H1 (cell line): ENCODE results near the gene CMIP. TPM values are rescaled to one million over a fixed set of nuclear protein-coding genes. Genes with fewer than 3 reads are reported as not detected.

Experiments used
- CTCF ChIA-PET: fragments of 300-600 bp; sonication (Branson Sonifier 250); formaldehyde crosslinking; loops from one replicate; lab custom pipeline; 2021; ENCODE audit not compliant: partially characterized antibody; lab: Charles Lee
- POLR2A ChIA-PET: fragments of 300-600 bp; sonication (Branson Sonifier 250); formaldehyde crosslinking; loops from one replicate; lab custom pipeline; 2021; ENCODE audit warnings: inconsistent platforms; ENCODE audit not compliant: partially characterized antibody; lab: Charles Lee
- DNase-seq, 2 experiments: peaks; one replicate each; pipeline versions ENCODE4 v3.0.0 to v3.0.0-alpha.2; 2010 to 2022; ENCODE audit warnings: low spot score in 2 of 2, low read depth in 1 of 2, mixed read lengths in 1 of 2
- FAIRE-seq: peaks from 2 replicates; lab custom pipeline; 2011; peaks lifted over from hg19 to GRCh38; lab: Jason Lieb, UNC
- H2AFZ ChIP-seq: 2 replicates; pipeline ENCODE4 v1.8.1; 2012; ENCODE audit warnings: low read length, inconsistent platforms
- H2AK5ac ChIP-seq: 2 replicates; pipeline ENCODE4 v1.6.1; 2013; ENCODE audit warnings: low read depth, low read length
- H2BK120ac ChIP-seq: replicated peaks from 2 replicates; pipeline ENCODE3; 2013; ENCODE audit warnings: low read depth, low read length, inconsistent platforms
- H2BK12ac ChIP-seq: 2 replicates; pipeline ENCODE4 v1.6.1; 2013; ENCODE audit warnings: low read depth, low read length
- H2BK15ac ChIP-seq: 2 replicates; pipeline ENCODE4 v1.6.1; 2013; ENCODE audit warnings: low read length
- H2BK20ac ChIP-seq: 2 replicates; pipeline ENCODE4 v1.6.1; 2013; ENCODE audit warnings: low read length
- H2BK5ac ChIP-seq: 2 replicates; pipeline ENCODE4 v1.6.1; 2013; ENCODE audit warnings: low read depth, low read length
- H3K14ac ChIP-seq: 2 replicates; pipeline ENCODE4 v1.6.1; 2013; ENCODE audit warnings: inconsistent platforms; ENCODE audit not compliant: insufficient read length
- H3K18ac ChIP-seq: 2 replicates; pipeline ENCODE4 v1.6.1; 2013; ENCODE audit warnings: low read length; ENCODE audit errors: extremely low read depth
- H3K23ac ChIP-seq: 2 replicates; pipeline ENCODE4 v1.6.1; 2013; ENCODE audit warnings: inconsistent platforms; ENCODE audit not compliant: insufficient read length
- H3K23me2 ChIP-seq: 2 replicates; pipeline ENCODE4 v1.6.1; 2013; ENCODE audit warnings: low read depth, low read length
- H3K27ac ChIP-seq: 2 replicates; pipeline ENCODE4 v1.6.1; 2011; ENCODE audit warnings: low read depth, low read length, inconsistent platforms
- H3K27me3 ChIP-seq, 4 experiments: replicated peaks in 1 of 4; 1 replicate in 1 of 4; 2 replicates in 3 of 4; pipeline versions ENCODE4 v1.6.1 to v1.8.1; 2011 to 2013; ENCODE audit warnings: low read length in 3 of 4, mild to moderate bottlenecking in 3 of 4, inconsistent platforms in 2 of 4, mixed read lengths in 2 of 4, moderate library complexity in 1 of 4; ENCODE audit not compliant: control insufficient read depth in 3 of 4, insufficient read depth in 3 of 4; ENCODE audit errors: extremely low read depth in 1 of 4
- H3K36me3 ChIP-seq, 4 experiments: 2 replicates each; pipeline versions ENCODE4 v1.6.1 to v1.8.1; 2011 to 2013; ENCODE audit warnings: mild to moderate bottlenecking in 4 of 4, low read length in 3 of 4, moderate library complexity in 2 of 4, control low read depth in 1 of 4, inconsistent platforms in 1 of 4; ENCODE audit not compliant: insufficient read depth in 4 of 4, control insufficient read depth in 2 of 4
- H3K4ac ChIP-seq: replicated peaks from 2 replicates; pipeline ENCODE3; 2013; ENCODE audit warnings: low read length, low read depth, mixed read lengths, inconsistent platforms; ENCODE audit not compliant: insufficient read length
- H3K4me1 ChIP-seq, 4 experiments: replicated peaks in 1 of 4; 1 replicate in 1 of 4; 2 replicates in 3 of 4; pipeline versions ENCODE4 v1.6.1 to v1.8.1; 2011 to 2013; ENCODE audit warnings: low read length in 3 of 4, inconsistent platforms in 2 of 4, mixed read lengths in 1 of 4; ENCODE audit not compliant: insufficient read depth in 4 of 4, control insufficient read depth in 3 of 4
- H3K4me2 ChIP-seq, 2 experiments: 2 replicates each; pipeline versions ENCODE4 v1.6.1 to v1.8.1; 2011 to 2013; ENCODE audit warnings: low read depth in 2 of 2, low read length in 2 of 2, control low read depth in 1 of 2, inconsistent platforms in 1 of 2, mild to moderate bottlenecking in 1 of 2; ENCODE audit not compliant: insufficient read depth in 1 of 2
- H3K4me3 ChIP-seq, 4 experiments: fragments of 200-600, 300-600 bp in 1 of 4; sonication (generic), shearing (Covaris generic), sonication (Bioruptor Twin) in 1 of 4; 2 replicates each; pipeline versions ENCODE4 v1.5.1 to v1.8.1; 2011 to 2016; ENCODE audit warnings: low read length in 4 of 4, low read depth in 3 of 4, control low read depth in 2 of 4, inconsistent platforms in 2 of 4, mild to moderate bottlenecking in 2 of 4, mixed read lengths in 1 of 4, moderate library complexity in 1 of 4; ENCODE audit not compliant: insufficient read depth in 2 of 4; ENCODE audit errors: extremely low read depth in 1 of 4
- H3K56ac ChIP-seq: replicated peaks from 2 replicates; pipeline ENCODE3; 2013; ENCODE audit warnings: low read depth, mild to moderate bottlenecking, mixed read lengths, low read length, inconsistent platforms; ENCODE audit not compliant: insufficient read length
- H3K79me1 ChIP-seq: 2 replicates; pipeline ENCODE4 v1.6.1; 2013; ENCODE audit warnings: low read depth, low read length, control low read depth
- H3K79me2 ChIP-seq, 2 experiments: 2 replicates each; pipeline versions ENCODE4 v1.6.1 to v1.8.1; 2012 to 2013; ENCODE audit warnings: low read length in 2 of 2, mild to moderate bottlenecking in 2 of 2, inconsistent platforms in 1 of 2; ENCODE audit not compliant: insufficient read depth in 2 of 2, control insufficient read depth in 1 of 2
- H3K9ac ChIP-seq, 4 experiments: replicated peaks in 1 of 4; 1 replicate in 1 of 4; 2 replicates in 3 of 4; pipeline versions ENCODE4 v1.6.1 to v1.8.1; 2011 to 2013; ENCODE audit warnings: low read depth in 3 of 4, low read length in 3 of 4, control low read depth in 2 of 4, mild to moderate bottlenecking in 2 of 4, moderate library complexity in 2 of 4, inconsistent platforms in 1 of 4; ENCODE audit errors: extremely low read depth in 1 of 4
- H3K9me3 ChIP-seq, 2 experiments: 2 replicates each; pipeline versions ENCODE4 v1.6.1 to v1.8.1; 2012 to 2013; ENCODE audit warnings: mild to moderate bottlenecking in 2 of 2, moderate library complexity in 2 of 2, control low read depth in 1 of 2, inconsistent platforms in 1 of 2, low read depth in 1 of 2, low read length in 1 of 2, mixed read lengths in 1 of 2; ENCODE audit not compliant: insufficient read depth in 2 of 2
- H4K20me1 ChIP-seq, 2 experiments: replicated peaks in 1 of 2; 2 replicates each; pipeline versions ENCODE3 to v1.8.1; 2011 to 2013; ENCODE audit warnings: inconsistent platforms in 2 of 2, low read length in 2 of 2, mild to moderate bottlenecking in 1 of 2; ENCODE audit not compliant: insufficient read depth in 2 of 2, control insufficient read depth in 1 of 2
- H4K5ac ChIP-seq: 2 replicates; pipeline ENCODE4 v1.6.1; 2013; ENCODE audit warnings: low read length, low read depth, mixed read lengths, inconsistent platforms; ENCODE audit not compliant: insufficient read length
- H4K8ac ChIP-seq: 2 replicates; pipeline ENCODE4 v1.8.0; 2013; ENCODE audit warnings: mild to moderate bottlenecking, moderate library complexity, low read length, inconsistent platforms; ENCODE audit not compliant: insufficient read depth; ENCODE audit errors: extremely low read depth
- H4K91ac ChIP-seq: replicated peaks from 2 replicates; pipeline ENCODE3; 2013; ENCODE audit warnings: low read length, mixed read lengths, inconsistent platforms; ENCODE audit not compliant: insufficient read length
- BACH1 ChIP-seq: IDR thresholded peaks from 2 replicates; pipeline ENCODE4 v1.6.1; 2012; ENCODE audit warnings: low read length, improper control_type of control experiment
- BRCA1 ChIP-seq: IDR thresholded peaks from 2 replicates; pipeline ENCODE4 v1.6.1; 2012; ENCODE audit warnings: low read depth, low read length, improper control_type of control experiment
- EGR1 ChIP-seq: IDR thresholded peaks from 2 replicates; pipeline ENCODE4 v1.6.1; 2011; ENCODE audit warnings: low read depth, low read length, borderline replicate concordance
- HDAC2 ChIP-seq, 2 experiments: fragments of 300-600 bp in 1 of 2; sonication (generic) in 1 of 2; IDR thresholded peaks; 2 replicates each; pipeline ENCODE4 v1.6.1; 2011 to 2012; ENCODE audit warnings: low read depth in 2 of 2, low read length in 2 of 2, mild to moderate bottlenecking in 2 of 2, moderate library complexity in 2 of 2, borderline replicate concordance in 1 of 2, inconsistent platforms in 1 of 2
- KDM1A ChIP-seq: fragments of 200-600, 300-600 bp; sonication (generic); IDR thresholded peaks from 2 replicates; pipeline ENCODE4 v1.7.1; 2016; ENCODE audit warnings: mild to moderate bottlenecking, low read length, borderline replicate concordance
- POU5F1 ChIP-seq: IDR thresholded peaks from 2 replicates; pipeline ENCODE4 v1.6.1; 2011; ENCODE audit warnings: low read depth, mild to moderate bottlenecking, low read length, moderate library complexity
- RBBP5 ChIP-seq: IDR thresholded peaks from 2 replicates; pipeline ENCODE4 v1.7.1; 2012; ENCODE audit warnings: low read depth, mild to moderate bottlenecking, inconsistent platforms, low read length, moderate library complexity, borderline replicate concordance
- SAP30 ChIP-seq: fragments of 300-600 bp; sonication (generic); IDR thresholded peaks from 2 replicates; pipeline ENCODE4 v1.7.1; 2012; ENCODE audit warnings: low read length, moderate library complexity, mild to moderate bottlenecking, inconsistent platforms; ENCODE audit not compliant: insufficient read depth, insufficient replicate concordance
- SIN3A ChIP-seq, 2 experiments: IDR thresholded peaks in 1 of 2; conservative IDR thresholded peaks in 1 of 2; 2 replicates each; pipeline ENCODE4 v1.6.1; 2011 to 2012; ENCODE audit warnings: low read length in 2 of 2, improper control_type of control experiment in 1 of 2, low read depth in 1 of 2, mild to moderate bottlenecking in 1 of 2
- SP1 ChIP-seq: IDR thresholded peaks from 2 replicates; pipeline ENCODE4 v1.6.1; 2011; ENCODE audit warnings: low read depth, low read length
- SRF ChIP-seq: IDR thresholded peaks from 2 replicates; pipeline ENCODE4 v1.6.1; 2011; ENCODE audit warnings: mild to moderate bottlenecking, low read depth, low read length, moderate library complexity
- TAF1 ChIP-seq: IDR thresholded peaks from 2 replicates; pipeline ENCODE4 v1.6.1; 2011; ENCODE audit warnings: mild to moderate bottlenecking, low read depth, low read length
- TBP ChIP-seq: IDR thresholded peaks from 2 replicates; pipeline ENCODE4 v1.6.1; 2011; ENCODE audit warnings: low read depth, low read length, improper control_type of control experiment
- TCF12 ChIP-seq: IDR thresholded peaks from 2 replicates; pipeline ENCODE4 v1.6.1; 2011; ENCODE audit warnings: low read depth, mild to moderate bottlenecking, low read length
- TEAD4 ChIP-seq: IDR thresholded peaks from 2 replicates; pipeline ENCODE4 v1.6.1; 2012; ENCODE audit warnings: low read depth, low read length, inconsistent platforms, mixed read lengths
- WGBS, 2 experiments: shearing (Covaris generic) in 1 of 2; methylation state at CpG; one replicate each; pipeline versions ENCODE4 v1.1.6 to v1.1.7; 2013 to 2015; ENCODE audit warnings: low lambda C conversion rate in 2 of 2, mixed read lengths in 2 of 2, inconsistent platforms in 1 of 2, low coverage in 1 of 2, missing lambda C conversion rate in 1 of 2; ENCODE audit not compliant: insufficient replicate concordance in 2 of 2, insufficient coverage in 1 of 2, insufficient read length in 1 of 2; ENCODE audit errors: extremely low coverage in 1 of 2, missing lambda C conversion rate in 1 of 2; 5-methylcytosine and 5-hydroxymethylcytosine counted together
- polyA plus RNA-seq, 7 experiments: library from polyadenylated mRNA; depleted of rRNA in 3 of 7; stranded (reverse) in 5 of 7; unstranded in 2 of 7; fragments of >200 nt in 5 of 7; fragments of 200-250 nt in 2 of 7; gene quantifications; 1 replicate in 5 of 7; 2 replicates in 1 of 7; 4 replicates in 1 of 7; pipeline versions ENCODE4 v1.2.1 to v1.2.3, GENCODE V29; 2011 to 2013; ENCODE audit warnings: missing spikeins in 2 of 7, mixed read lengths in 2 of 7
- total RNA-seq: library from RNA; stranded (reverse); fragmentation: NEBNext Ultra II Directional; extraction: Animal tissue kit (Norgen Biotek cat#: 25700); gene quantifications from 2 replicates; pipeline ENCODE4 v1.2.1, GENCODE V29; 2021

The CMIP gene
- total and polyA plus RNA-seq, 2 of the 8 experiments (the other 6 are each of a cell fraction or from before 2014, with no cell fraction given), result 7.9 to 53.2 TPM

- no peak overlapping the region for H2BK5ac ChIP-seq
- no peak overlapping the region for H2BK15ac ChIP-seq
- ChIA-PET POLR2A (interaction anchor here (1.4 kb wide), 1 partner anchor 68 kb away, joined by 3 read pairs; no protein-coding TSS in a partner anchor), CTCF (interaction anchor here (0.6 to 1.5 kb wide), 10 partner anchors 10 to 175 kb away, joined by 3 to 6 read pairs (median 3); no protein-coding TSS in a partner anchor)
- H3K4me2 ChIP-seq, result no peak overlapping the region
- H3K4me1 ChIP-seq, result peaks cover 0 to 4% (median 2%) of the 10 kb centered on the region in 4 experiments; a peak in 3 of 7 replicates
- no peak overlapping the region for H4K8ac ChIP-seq
- H4K5ac ChIP-seq, result no peak overlapping the region
- no peak overlapping the region for H3K9ac ChIP-seq
- no peak overlapping the region for H3K23ac ChIP-seq
- H2BK12ac ChIP-seq, result no peak overlapping the region
- H3K27ac ChIP-seq, result no peak overlapping the region
- peaks cover 0 to 77% of the 10 kb centered on the region in 2 experiments; a peak in 3 of 4 replicates for H3K79me2 ChIP-seq
- H3K4me3 ChIP-seq, result no peak overlapping the region
- no peaks in the 10 kb centered on the region for H3K23me2 ChIP-seq
- H4K20me1 ChIP-seq, result peaks cover 13 to 44% of the 10 kb centered on the region in 2 experiments
- H3K14ac ChIP-seq, result no peak overlapping the region
- no peaks in the 10 kb centered on the region for H3K9me3 ChIP-seq
- H2BK20ac ChIP-seq, result no peak overlapping the region
- DNase-seq (no peak), FAIRE-seq (no peak)
- H3K36me3 ChIP-seq, result no peaks in the 10 kb centered on the region
- no peak overlapping the region for H3K4ac ChIP-seq
- no peak overlapping the region for H3K56ac ChIP-seq
- no peaks in the 10 kb centered on the region for H3K27me3 ChIP-seq
- no peak overlapping the region for H4K91ac ChIP-seq
- H3K79me1 ChIP-seq, result peaks cover 40% of the 10 kb centered on the region
- no peak overlapping the region for H2AFZ ChIP-seq
- no peak overlapping the region for H2AK5ac ChIP-seq
- H3K18ac ChIP-seq, result no peak overlapping the region
- no peak overlapping the region for H2BK120ac ChIP-seq
- 95% methylated on average over 8 of the region's 8 CpGs; no CpG with 5 or more reads in 1 of the 2 experiments for WGBS, 2 experiments
- TF ChIP-seq HDAC2 (IDR thresholded peaks at IDR 0.05; ENCODE audit: borderline replicate concordance in 1 of 2, low read depth in 2 of 2, low read length in 2 of 2) (no peak), BACH1 (no peak), TBP (no peak), SRF (no peak), SIN3A (conservative IDR thresholded peaks at IDR 0.05 in 1 of 2, IDR thresholded peaks at IDR 0.05 in 1 of 2; ENCODE audit: low read depth in 1 of 2, low read length in 2 of 2) (no peak), EGR1 (no peak), KDM1A (no peak), TEAD4 (no peak), SAP30 (no peak), SP1 (no peak), TAF1 (no peak), BRCA1 (no peak), POU5F1 (no peak), RBBP5 (no peak), TCF12 (no peak)
These were observed 118.3 kb downstream of the CMIP start for GRCh38 chr16:81562926-81563325.
